Spinal cord (tissue), 10 donors: ENCODE measurements around the gene RPS16. TPM values are rescaled to one million over a fixed set of nuclear protein-coding genes. Genes with fewer than 3 reads are reported as not detected.
"Not testable (repeated sequence)": the region's sequence is repeated elsewhere in the genome, so short reads cannot be mapped to it uniquely, and the experiment has no call there.

ENCODE experiments used
- DNase-seq, 6 donors: peaks; one replicate each; pipeline versions ENCODE4 v3.0.0 to v3.0.0-alpha.2; 2013 to 2015; ENCODE audit warnings: low spot score in 6 of 6, low read depth in 4 of 6
- H3K27ac ChIP-seq: one replicate; pipeline ENCODE4 v1.5.1; 2013; ENCODE audit warnings: low read depth, low read length, control low read depth
- H3K27me3 ChIP-seq: one replicate; pipeline ENCODE4 v1.6.1; 2013; ENCODE audit warnings: low read length; ENCODE audit not compliant: control insufficient read depth, insufficient read depth
- H3K36me3 ChIP-seq: one replicate; pipeline ENCODE4 v1.6.1; 2013; ENCODE audit warnings: low read length; ENCODE audit not compliant: control insufficient read depth, insufficient read depth
- H3K4me1 ChIP-seq: one replicate; pipeline ENCODE4 v1.6.1; 2013; ENCODE audit warnings: low read length; ENCODE audit not compliant: control insufficient read depth, insufficient read depth
- H3K4me3 ChIP-seq: one replicate; pipeline ENCODE4 v1.5.1; 2013; ENCODE audit warnings: low read depth, low read length, control low read depth
- H3K9me3 ChIP-seq: one replicate; pipeline ENCODE4 v1.6.1; 2013; ENCODE audit warnings: low read length; ENCODE audit not compliant: control insufficient read depth, insufficient read depth
- WGBS: methylation state at CpG from one replicate; pipeline ENCODE4 v1.1.5; 2013; ENCODE audit warnings: missing lambda C conversion rate; ENCODE audit not compliant: insufficient coverage; 5-methylcytosine and 5-hydroxymethylcytosine counted together
- long read RNA-seq, 4 donors: transcript quantifications; one replicate each; lab custom pipeline, GENCODE V29; 2026
- polyA plus RNA-seq, 2 donors: library from polyadenylated mRNA; unstranded; fragments of 120-200 nt; gene quantifications; one replicate each; pipeline ENCODE4 v1.2.1, GENCODE V29; 2013; ENCODE audit not compliant: insufficient read length in 2 of 2
- total RNA-seq, 2 donors: library from RNA; depleted of rRNA in 1 of 2; stranded (reverse); fragments of 120-200 nt in 1 of 2; fragments of >200 nt in 1 of 2; gene quantifications; one replicate each; pipeline versions ENCODE4 v1.2.3 to v1.2.4, GENCODE V29; 2013 to 2014
- donor health status: healthy.

The RPS16 gene
- total RNA-seq (100 to 1,000 TPM in 1 of 2 donors, 10 to 100 TPM in 1; 32.0 to 159 TPM), polyA plus RNA-seq (100 to 1,000 TPM; 826 to 921 TPM)
- long read RNA-seq, donor 1, transcript RPS16-207 (5 exons, 492 nt): minor isoform, 9 of 872 reads
- long read RNA-seq, donor 1, transcript RPS16-201 (5 exons, 560 nt): major isoform, 647 of 872 reads
- long read RNA-seq, donor 1, transcript RPS16-203 (2 exons, 1,035 nt): minor isoform, 9 of 872 reads
- long read RNA-seq, donor 1, partial matches to known transcripts: 174 of 872 reads
- long read RNA-seq, donor 1, other reads (novel, unspliced or antisense): 28 of 872 reads
- long read RNA-seq, donor 2, transcript RPS16-207 (5 exons, 492 nt): minor isoform, 12 of 399 reads
- long read RNA-seq, donor 2, transcript RPS16-201 (5 exons, 560 nt): major isoform, 340 of 399 reads
- long read RNA-seq, donor 2, partial matches to known transcripts: 36 of 399 reads
- long read RNA-seq, donor 2, other reads (novel, unspliced or antisense): 8 of 399 reads
- long read RNA-seq, donor 3, transcript RPS16-203 (2 exons, 1,035 nt): minor isoform, 5 of 515 reads
- long read RNA-seq, donor 3, transcript RPS16-207 (5 exons, 492 nt): minor isoform, 9 of 515 reads
- long read RNA-seq, donor 3, transcript RPS16-201 (5 exons, 560 nt): major isoform, 443 of 515 reads
- long read RNA-seq, donor 3, partial matches to known transcripts: 53 of 515 reads
- long read RNA-seq, donor 3, other reads (novel, unspliced or antisense): 5 of 515 reads
- long read RNA-seq, donor 4, transcript RPS16-201 (5 exons, 560 nt): major isoform, 1,825 of 2,360 reads
- long read RNA-seq, donor 4, transcript RPS16-203 (2 exons, 1,035 nt): minor isoform, 43 of 2,360 reads
- long read RNA-seq, donor 4, transcript RPS16-207 (5 exons, 492 nt): minor isoform, 48 of 2,360 reads
- long read RNA-seq, donor 4, partial matches to known transcripts: 338 of 2,360 reads
- long read RNA-seq, donor 4, other reads (novel, unspliced or antisense): 102 of 2,360 reads

DNA sequence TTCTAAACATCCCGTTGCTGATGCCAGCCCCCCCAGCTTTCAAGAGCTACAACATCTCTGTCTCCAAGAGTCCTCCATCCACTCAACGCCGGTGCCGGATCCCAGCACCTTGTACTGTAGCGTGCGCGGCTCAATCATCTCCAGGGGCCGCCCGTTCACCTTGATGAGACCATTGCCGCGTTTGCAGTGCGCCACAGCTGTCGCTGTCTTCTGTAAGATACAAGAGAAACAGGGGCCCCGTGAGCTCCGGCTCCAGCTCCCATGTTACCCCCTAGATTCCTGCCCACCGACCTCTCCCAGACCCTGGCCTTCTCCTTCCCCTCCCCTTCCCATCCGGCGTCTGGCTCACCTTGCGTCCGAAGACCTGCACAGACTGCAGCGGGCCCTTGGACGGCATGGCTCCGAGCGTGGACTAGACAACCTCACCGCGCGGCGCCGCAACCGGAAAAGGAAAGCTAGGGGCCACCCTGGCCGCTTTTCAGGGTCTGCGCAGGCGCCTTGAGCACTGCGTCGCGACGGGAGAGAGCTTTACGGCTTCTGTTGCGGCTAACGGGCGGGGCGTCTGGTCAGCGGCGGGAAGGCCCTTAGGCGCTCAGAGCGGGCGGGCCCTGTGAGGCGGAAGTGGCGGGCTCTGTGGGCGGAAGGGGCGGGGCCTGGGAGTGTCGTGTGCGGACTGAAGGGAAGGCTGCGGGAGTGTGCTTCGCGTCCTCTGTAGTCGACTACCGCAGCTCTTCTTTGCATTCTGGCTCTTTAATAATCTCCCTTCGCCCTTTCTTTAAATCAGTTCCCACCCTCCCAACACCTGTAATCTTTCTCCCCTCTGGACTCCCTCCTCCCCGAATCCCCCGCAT is at the start of gene RPS16:
Gene RPS16 (minus strand): TSS at position 451 of the 851 bp plus-strand sequence. CDS start 54 bp downstream, at position 397.
- no peaks in the 10 kb centered on the region for H3K9me3 ChIP-seq
- WGBS: 0% methylated on average over 54 of the region's 61 CpGs
- peak within 1 kb of the TSS; percentile 93 for H3K27ac ChIP-seq
- peaks cover 37% of the 10 kb centered on the region for H3K36me3 ChIP-seq
- H3K4me1 ChIP-seq: peaks cover 26% of the 10 kb centered on the region
- no peaks in the 10 kb centered on the region for H3K27me3 ChIP-seq
- H3K4me3 ChIP-seq: peak within 1 kb of the TSS; percentile 84
- peak; percentile 83 to 99 (median 94) for DNase-seq

GRCh38 chr19:39483141-39483540 is 47.4 kb upstream of the RPS16 start:
- Histone ChIP-seq H3K27me3 (no peaks in the 10 kb centered on the region), H3K4me1 (peaks cover 22% of the 10 kb centered on the region), H3K4me3 (no peak overlapping the region), H3K27ac (no peak overlapping the region), H3K9me3 (no peaks in the 10 kb centered on the region), H3K36me3 (peaks cover 47% of the 10 kb centered on the region)
- peak in 2 of 6 donors; percentile 25 to 50 for DNase-seq
- no CpG with 5 or more reads among the region's 6 CpGs for WGBS

GRCh38 chr19:39481676-39482075 is 45.9 kb upstream of the RPS16 start:
- H3K27ac ChIP-seq: no peak overlapping the region
- no peaks in the 10 kb centered on the region for H3K27me3 ChIP-seq
- no peaks in the 10 kb centered on the region for H3K9me3 ChIP-seq
- peaks cover 37% of the 10 kb centered on the region for H3K36me3 ChIP-seq
- DNase-seq: no peak
- H3K4me1 ChIP-seq: peaks cover 22% of the 10 kb centered on the region
- WGBS: 75% methylated on average over 10 of the region's 11 CpGs
- H3K4me3 ChIP-seq: peak overlapping the region; percentile 82

- no peak for DNase-seq
- peaks cover 22% of the 10 kb centered on the region for H3K4me1 ChIP-seq
- H3K4me3 ChIP-seq: peak overlapping the region; percentile 82
- no peak overlapping the region for H3K27ac ChIP-seq
- peaks cover 37% of the 10 kb centered on the region for H3K36me3 ChIP-seq
- H3K9me3 ChIP-seq: no peaks in the 10 kb centered on the region
- WGBS: 0% methylated on average over 8 of the region's 12 CpGs
- H3K27me3 ChIP-seq: no peaks in the 10 kb centered on the region
Observed at GRCh38 chr19:39481229-39481545, 45.4 kb upstream of the RPS16 start.

DNA sequence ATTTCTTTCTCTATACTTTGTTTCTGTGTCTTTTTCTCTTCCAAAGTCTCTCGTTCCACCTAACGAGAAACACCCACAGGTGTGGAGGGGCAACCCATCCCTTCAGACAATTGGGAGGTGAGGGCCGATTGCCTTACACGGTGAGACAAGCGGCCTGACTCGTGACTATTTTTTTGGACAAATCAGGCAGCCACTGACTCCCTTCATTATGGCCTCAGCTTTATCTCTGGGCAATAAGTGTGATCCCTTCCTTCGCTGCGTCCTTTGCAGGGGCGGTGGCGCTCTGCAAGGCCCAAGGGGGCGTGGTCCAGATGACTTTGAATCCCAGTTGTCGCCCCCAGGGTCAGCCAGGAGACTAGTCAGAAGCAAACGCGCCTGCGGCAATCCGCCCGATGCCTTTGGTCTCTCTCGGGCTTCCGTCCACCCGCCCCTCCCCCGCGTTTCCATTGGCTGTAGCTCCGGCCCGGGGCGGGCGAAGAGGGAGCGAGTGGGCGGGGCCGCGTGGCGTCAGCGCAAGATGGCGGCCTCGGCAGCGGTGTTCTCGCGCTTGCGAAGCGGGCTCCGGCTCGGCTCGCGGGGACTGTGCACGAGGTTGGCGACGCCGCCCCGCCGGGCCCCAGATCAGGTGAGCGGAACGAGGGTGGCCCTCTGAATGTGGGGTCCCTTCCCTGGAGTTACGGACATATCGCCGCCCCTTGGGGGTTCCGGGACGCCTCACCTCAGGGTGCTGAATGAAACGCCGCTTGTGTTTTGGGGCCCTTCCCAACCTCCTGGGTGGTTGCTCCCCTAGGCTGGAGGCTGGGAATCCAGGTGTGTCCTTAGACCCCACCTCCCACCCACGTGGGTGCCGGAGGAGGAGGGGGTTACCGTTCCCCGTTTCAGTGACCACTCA is 44.8 kb upstream of the RPS16 start, which contains the start of gene TIMM50:
Gene TIMM50 (plus strand): TSS at position 502 of the 892 bp plus-strand sequence. CDS start 16 bp downstream, at position 518.
- Histone ChIP-seq H3K36me3 (peaks cover 37% of the 10 kb centered on the region), H3K27ac (peak within 1 kb of the TSS; percentile 77), H3K4me1 (peaks cover 22% of the 10 kb centered on the region), H3K4me3 (peak within 1 kb of the TSS; percentile 82), H3K9me3 (no peaks in the 10 kb centered on the region), H3K27me3 (no peaks in the 10 kb centered on the region)
- under 1% methylated on average over 55 of the region's 62 CpGs for WGBS
- DNase-seq: peak; percentile 91 to 98 (median 93)

DNA sequence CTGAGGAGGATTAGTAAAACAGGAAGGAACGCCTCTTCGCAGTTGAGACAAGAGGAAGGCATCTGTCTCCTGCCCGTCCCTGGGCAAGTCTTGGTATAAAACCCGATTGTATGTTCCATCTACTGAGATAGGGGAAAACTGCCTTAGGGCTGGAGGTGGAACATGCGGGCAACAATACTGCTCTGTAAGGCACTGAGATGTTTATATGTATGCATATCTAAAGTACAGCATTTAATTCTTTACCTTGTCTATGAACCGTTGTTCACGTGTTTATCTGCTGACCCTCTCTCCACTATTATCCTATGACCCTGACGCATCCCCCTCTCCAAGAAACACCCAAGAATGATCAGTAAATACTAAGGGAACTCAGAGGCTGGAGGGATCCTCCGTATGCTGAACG is 44.2 kb upstream of the RPS16 start:
- DNase-seq: no peak
- no peaks in the 10 kb centered on the region for H3K27me3 ChIP-seq
- H3K4me1 ChIP-seq: peaks cover 22% of the 10 kb centered on the region
- H3K36me3 ChIP-seq: peaks cover 37% of the 10 kb centered on the region
- H3K9me3 ChIP-seq: no peaks in the 10 kb centered on the region
- 67% methylated on average over 6 of the region's 10 CpGs for WGBS
- peak overlapping the region; percentile 77 for H3K27ac ChIP-seq
- H3K4me3 ChIP-seq: peak overlapping the region; percentile 82

- WGBS: 98% methylated on average over 5 of the region's 11 CpGs
- Histone ChIP-seq H3K4me1 (peaks cover 22% of the 10 kb centered on the region), H3K36me3 (peaks cover 41% of the 10 kb centered on the region)
- H3K27me3 ChIP-seq, H3K27ac ChIP-seq, DNase-seq, H3K4me3 ChIP-seq, H3K9me3 ChIP-seq: not testable (repeated sequence)
Observed at GRCh38 chr19:39479319-39479801, 43.6 kb upstream of the RPS16 start.

DNA sequence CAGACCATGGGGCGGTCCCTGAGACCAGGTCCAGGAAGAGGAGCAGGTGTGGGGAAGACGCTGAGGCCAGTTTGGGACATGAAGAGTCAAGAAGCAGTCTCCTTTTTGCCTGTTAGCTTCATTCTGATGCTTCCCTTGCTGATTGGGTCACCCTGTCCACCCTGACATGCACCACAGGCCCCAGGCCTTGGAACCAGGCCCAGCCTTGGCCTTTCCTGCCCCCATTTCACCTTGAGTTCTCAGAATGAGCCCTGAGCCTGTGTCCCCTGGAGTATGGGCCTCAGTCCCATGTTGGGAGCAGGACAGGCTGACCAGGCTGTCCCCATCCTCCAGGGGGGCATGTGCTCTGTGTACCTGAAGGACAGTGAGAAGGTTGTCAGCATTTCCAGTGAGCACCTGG is 40.0 kb upstream of the RPS16 start:
- no peak for DNase-seq
- no peaks in the 10 kb centered on the region for H3K27me3 ChIP-seq
- 91% methylated on average over 2 of the region's 2 CpGs for WGBS
- H3K4me3 ChIP-seq: no peak overlapping the region
- peaks cover 6% of the 10 kb centered on the region for H3K4me1 ChIP-seq
- no peak overlapping the region for H3K27ac ChIP-seq
- H3K9me3 ChIP-seq: no peaks in the 10 kb centered on the region
- H3K36me3 ChIP-seq: peaks cover 63% of the 10 kb centered on the region
